TTC549 (cell line): Measurements from ENCODE around the gene USP20.

ENCODE experiments used
- FAIRE-seq: peaks from 2 replicates; lab custom pipeline; 2012; peaks lifted over from hg19 to GRCh38; lab: Jason Lieb, UNC

USP20 gene

GRCh38 chr9:129823935-129824601 lies 11.2 kb upstream of the USP20 start, which contains the start of gene TOR1A:
Gene TOR1A, minus strand, starts transcription at chr9:129824136. Its CDS starts 51 bp downstream, at chr9:129824085.
- no peak for FAIRE-seq

- FAIRE-seq = no peak
Measured at GRCh38 chr9:129826344-129826743, 8.9 kb upstream of the USP20 start.

- FAIRE-seq = no peak
Measured at GRCh38 chr9:129826759-129827158, 8.5 kb upstream of the USP20 start.

GRCh38 chr9:129828051-129828450 lies 7.2 kb upstream of the USP20 start:
- no peak for FAIRE-seq

- FAIRE-seq = no peak
Measured at GRCh38 chr9:129828969-129829368, 6.3 kb upstream of the USP20 start.

- no peak for FAIRE-seq
Measured at GRCh38 chr9:129832982-129833381, 2.3 kb upstream of the USP20 start.

- no peak for FAIRE-seq
Measured at GRCh38 chr9:129834489-129835127, 650 bp upstream of the USP20 start.

GRCh38 chr9:129835860-129836223 lies 584 bp downstream of the USP20 start:
- no peak for FAIRE-seq

- FAIRE-seq = no peak
Measured at GRCh38 chr9:129836311-129837007, 1.2 kb downstream of the USP20 start.

GRCh38 chr9:129838707-129839259 lies 3.5 kb downstream of the USP20 start:
- no peak for FAIRE-seq

- no peak for FAIRE-seq
Measured at GRCh38 chr9:129839324-129840023, 4.2 kb downstream of the USP20 start.

GRCh38 chr9:129840034-129840433 lies 4.8 kb downstream of the USP20 start:
- FAIRE-seq = no peak

- FAIRE-seq = no peak
Measured at GRCh38 chr9:129841071-129841470, 5.8 kb downstream of the USP20 start.

GRCh38 chr9:129845373-129845772 lies 10.1 kb downstream of the USP20 start:
- FAIRE-seq = no peak

GRCh38 chr9:129848712-129849441 lies 13.6 kb downstream of the USP20 start:
- FAIRE-seq = no peak

GRCh38 chr9:129849901-129850300 lies 14.6 kb downstream of the USP20 start:
- FAIRE-seq = no peak

GRCh38 chr9:129850821-129851550 lies 15.7 kb downstream of the USP20 start:
- FAIRE-seq = no peak

- FAIRE-seq = no peak
Measured at GRCh38 chr9:129851821-129852220, 16.6 kb downstream of the USP20 start.

GRCh38 chr9:129852579-129852978 lies 17.3 kb downstream of the USP20 start:
- FAIRE-seq = no peak

GRCh38 chr9:129853614-129854013 lies 18.4 kb downstream of the USP20 start:
- no peak for FAIRE-seq

GRCh38 chr9:129854588-129855110 lies 19.4 kb downstream of the USP20 start:
- FAIRE-seq = no peak
